ENCODE measurements around the gene DNTT.

DNTT gene

DNA sequence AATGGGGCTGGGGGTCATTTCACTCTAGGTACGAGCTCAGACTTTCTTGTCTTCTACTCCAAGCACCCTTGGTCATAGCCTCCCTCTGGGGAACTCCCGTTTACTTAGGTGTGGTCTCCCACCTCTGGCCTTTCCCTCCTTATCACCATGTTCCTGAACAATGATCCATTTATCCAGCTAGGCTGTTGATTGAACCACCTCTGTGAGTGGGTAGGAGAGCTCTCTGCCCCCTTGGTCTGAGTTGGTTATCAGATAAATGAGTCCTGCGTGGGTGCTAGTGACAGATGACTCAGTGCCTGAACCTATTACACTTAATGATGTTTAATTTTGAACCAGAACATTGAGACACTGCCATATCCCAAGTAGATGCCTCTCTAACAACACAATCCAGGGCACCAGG is 42.3 kb upstream of the DNTT start:
- DNase-seq (ENCODE audit: low read depth, low spot score) = no peak
- Histone ChIP-seq H3K9ac (ENCODE audit: insufficient read length, low read depth) (no peak overlapping the region), H3K4me1 (ENCODE audit: insufficient read depth, insufficient read length) (peaks cover 2% of the 10 kb centered on the region), H3K4me3 (ENCODE audit: insufficient read length, low read depth) (no peak overlapping the region), H3K9me3 (ENCODE audit: insufficient read depth, low read length) (no peaks in the 10 kb centered on the region), H3K27me3 (ENCODE audit: insufficient read depth, insufficient read length) (no peaks in the 10 kb centered on the region), H3K36me3 (ENCODE audit: insufficient read depth, insufficient read length, low read length) (no peaks in the 10 kb centered on the region)
- TF ChIP-seq YY1 (IDR thresholded peaks at IDR 0.05; ENCODE audit: insufficient read depth, insufficient read length) = no peak

DNA sequence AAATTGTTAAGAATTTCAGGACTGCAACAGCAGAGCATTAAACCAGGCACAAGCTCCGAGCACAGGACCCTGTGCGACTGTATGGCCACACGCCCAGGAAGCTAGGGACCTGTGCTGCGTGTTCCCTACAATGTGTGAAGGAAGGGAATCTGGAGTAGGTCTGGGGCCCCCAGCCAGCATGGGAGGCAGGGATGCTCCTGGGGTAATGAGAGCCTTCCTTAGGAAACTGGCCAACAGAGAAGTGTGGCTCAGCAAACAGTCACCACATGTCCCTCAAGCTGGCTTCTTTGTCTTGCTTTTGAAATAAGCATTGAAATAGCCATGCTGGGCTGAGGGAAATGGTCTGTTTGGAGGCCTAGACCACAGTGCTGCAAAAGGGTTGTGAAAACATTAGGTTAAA is 41.1 kb upstream of the DNTT start:
- DNase-seq (ENCODE audit: low read depth, low spot score) = no peak
- Histone ChIP-seq H3K4me1 (ENCODE audit: insufficient read depth, insufficient read length) (peaks cover 2% of the 10 kb centered on the region), H3K27me3 (ENCODE audit: insufficient read depth, insufficient read length) (no peaks in the 10 kb centered on the region), H3K9me3 (ENCODE audit: insufficient read depth, low read length) (no peaks in the 10 kb centered on the region), H3K36me3 (ENCODE audit: insufficient read depth, insufficient read length, low read length) (no peaks in the 10 kb centered on the region), H3K4me3 (ENCODE audit: insufficient read length, low read depth) (no peak overlapping the region), H3K9ac (ENCODE audit: insufficient read length, low read depth) (no peak overlapping the region)
- no peak for TF ChIP-seq ZNF274 (IDR thresholded peaks at IDR 0.05; ENCODE audit: low read depth, low read length)
- no peak for TF ChIP-seq YY1 (IDR thresholded peaks at IDR 0.05; ENCODE audit: insufficient read depth, insufficient read length)
- TF ChIP-seq SUZ12 (IDR thresholded peaks at IDR 0.05; ENCODE audit: extremely low read depth, insufficient read depth, insufficient read length) = no peak

DNA sequence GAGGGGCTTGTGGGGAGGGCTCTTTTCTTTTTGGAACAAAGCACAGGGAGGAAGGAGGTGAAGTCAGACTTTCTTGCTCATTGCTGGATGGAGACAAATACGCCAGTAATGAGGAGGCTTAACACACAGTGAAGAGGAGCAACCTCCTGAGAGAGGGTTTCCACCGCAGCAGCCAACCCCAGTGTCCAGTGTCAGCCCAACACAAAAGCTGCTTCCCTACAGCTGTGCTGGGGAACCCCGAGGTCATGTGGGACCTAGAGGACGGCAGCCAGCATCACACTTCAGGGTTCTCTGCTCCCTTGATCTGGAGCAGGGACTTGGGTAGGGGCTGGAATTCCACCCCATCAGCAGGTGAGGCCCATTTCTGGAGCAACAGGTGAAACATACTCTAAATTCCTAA is 40.6 kb upstream of the DNTT start:
- no peak for TF ChIP-seq YY1 (IDR thresholded peaks at IDR 0.05; ENCODE audit: insufficient read depth, insufficient read length)
- Histone ChIP-seq H3K4me3 (ENCODE audit: insufficient read length, low read depth) (no peak overlapping the region), H3K9me3 (ENCODE audit: insufficient read depth, low read length) (no peaks in the 10 kb centered on the region), H3K27me3 (ENCODE audit: insufficient read depth, insufficient read length) (no peaks in the 10 kb centered on the region), H3K9ac (ENCODE audit: insufficient read length, low read depth) (no peak overlapping the region), H3K4me1 (ENCODE audit: insufficient read depth, insufficient read length) (peaks cover 2% of the 10 kb centered on the region), H3K36me3 (ENCODE audit: insufficient read depth, insufficient read length, low read length) (no peaks in the 10 kb centered on the region)
- no peak for DNase-seq (ENCODE audit: low read depth, low spot score)

DNA sequence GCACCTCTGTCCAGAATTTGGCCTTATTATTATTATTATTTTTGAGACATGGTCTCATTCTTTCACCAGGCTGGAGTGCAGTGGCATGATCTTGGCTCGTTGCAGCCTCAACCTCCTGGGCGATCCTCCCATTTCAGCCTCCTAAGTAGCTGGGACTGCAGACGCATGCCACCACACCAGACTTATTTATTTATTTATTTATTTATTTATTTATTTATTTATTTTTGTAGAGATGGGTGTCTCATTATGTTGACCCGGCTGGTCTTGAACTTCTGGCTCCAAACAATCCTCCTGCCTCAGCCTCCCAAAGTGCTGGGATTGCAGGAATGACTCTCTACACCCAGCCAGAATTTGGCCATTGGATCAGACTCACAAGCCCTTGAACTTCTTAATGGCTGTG is 39.3 kb upstream of the DNTT start:
- Histone ChIP-seq H3K27me3 (ENCODE audit: insufficient read depth, insufficient read length) (no peaks in the 10 kb centered on the region), H3K36me3 (ENCODE audit: insufficient read depth, insufficient read length, low read length) (no peaks in the 10 kb centered on the region), H3K4me1 (ENCODE audit: insufficient read depth, insufficient read length) (peaks cover 2% of the 10 kb centered on the region), H3K9me3 (ENCODE audit: insufficient read depth, low read length) (no peaks in the 10 kb centered on the region), H3K4me3 (ENCODE audit: insufficient read length, low read depth) (no peak overlapping the region), H3K9ac (ENCODE audit: insufficient read length, low read depth) (no peak overlapping the region)
- TF ChIP-seq ZNF274 (IDR thresholded peaks at IDR 0.05; ENCODE audit: low read depth, low read length) = no peak
- DNase-seq (ENCODE audit: low read depth, low spot score) = no peak

DNA sequence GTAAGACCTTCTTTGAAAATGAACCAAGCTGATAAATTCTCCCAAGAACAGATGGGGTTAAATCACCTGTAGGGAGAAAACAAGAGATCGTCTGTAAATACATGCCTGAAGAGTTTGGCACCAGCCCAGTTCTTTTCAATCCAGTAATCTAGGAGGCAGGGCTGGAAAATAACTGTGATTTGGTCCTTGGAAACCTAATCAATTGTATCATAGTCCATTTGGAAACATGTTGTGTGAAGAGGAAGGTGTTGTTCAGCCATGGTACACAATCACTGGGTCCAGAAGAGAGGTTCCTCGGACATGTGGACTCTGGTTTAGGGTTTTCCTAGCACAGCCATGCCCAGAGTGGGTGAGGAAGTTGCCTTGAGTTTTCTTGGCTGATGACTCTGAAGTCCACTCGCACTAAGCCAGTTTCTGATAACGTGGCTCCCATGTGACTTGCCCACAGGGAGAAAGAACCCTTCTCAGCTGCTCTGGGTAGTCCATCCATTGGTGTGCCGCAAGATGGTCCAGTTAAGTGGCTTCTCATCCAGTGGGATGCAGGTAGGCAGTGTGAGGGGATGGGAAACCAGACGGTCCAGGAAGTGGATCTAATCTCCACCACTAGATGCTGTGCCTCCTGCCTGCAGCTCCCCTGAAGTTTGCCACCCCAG is 38.0 kb upstream of the DNTT start:
- peaks cover 2% of the 10 kb centered on the region for H3K4me1 ChIP-seq (ENCODE audit: insufficient read depth, insufficient read length)
- no peak for DNase-seq (ENCODE audit: low read depth, low spot score)
- no peak for TF ChIP-seq SUZ12 (IDR thresholded peaks at IDR 0.05; ENCODE audit: extremely low read depth, insufficient read depth, insufficient read length)
- no peak for TF ChIP-seq YY1 (IDR thresholded peaks at IDR 0.05; ENCODE audit: insufficient read depth, insufficient read length)
- no peak for TF ChIP-seq ZNF274 (IDR thresholded peaks at IDR 0.05; ENCODE audit: low read depth, low read length)

DNA sequence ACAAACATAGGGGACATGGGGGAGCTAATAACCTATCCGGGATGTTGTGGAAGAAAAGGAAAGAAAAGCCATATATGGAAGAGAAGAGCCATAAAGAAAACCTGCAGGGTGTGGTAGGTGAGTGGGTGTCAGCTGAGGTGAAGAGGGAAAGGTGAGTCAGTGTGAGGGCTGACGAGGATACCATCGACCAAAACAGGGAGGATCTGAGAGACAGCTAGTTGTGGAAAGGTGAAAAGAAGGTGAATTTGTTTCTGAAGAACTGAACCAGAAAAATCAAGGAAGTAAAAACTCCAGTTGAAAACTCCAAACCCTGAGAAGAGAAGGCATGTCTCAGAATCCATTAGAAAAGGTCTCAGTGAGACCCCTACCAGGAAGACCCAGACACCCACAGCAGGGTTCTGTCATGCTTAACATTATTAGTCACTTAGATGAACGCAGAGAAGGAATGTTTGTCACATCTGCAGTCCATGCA is 37.0 kb upstream of the DNTT start:
- no peak overlapping the region for H3K9ac ChIP-seq (ENCODE audit: insufficient read length, low read depth)
- H3K36me3 ChIP-seq (ENCODE audit: insufficient read depth, insufficient read length, low read length) = no peaks in the 10 kb centered on the region
- TF ChIP-seq YY1 (IDR thresholded peaks at IDR 0.05; ENCODE audit: insufficient read depth, insufficient read length) = no peak
- no peak for TF ChIP-seq ZNF274 (IDR thresholded peaks at IDR 0.05; ENCODE audit: low read depth, low read length)
- TF ChIP-seq SUZ12 (IDR thresholded peaks at IDR 0.05; ENCODE audit: extremely low read depth, insufficient read depth, insufficient read length) = no peak
- DNase-seq (ENCODE audit: low read depth, low spot score) = no peak
- H3K9me3 ChIP-seq (ENCODE audit: insufficient read depth, low read length) = no peaks in the 10 kb centered on the region
- peaks cover 2% of the 10 kb centered on the region for H3K4me1 ChIP-seq (ENCODE audit: insufficient read depth, insufficient read length)
- H3K27me3 ChIP-seq (ENCODE audit: insufficient read depth, insufficient read length) = no peaks in the 10 kb centered on the region
- H3K4me3 ChIP-seq (ENCODE audit: insufficient read length, low read depth) = no peak overlapping the region

More for the DNA sequence above, 38.0 kb upstream of the DNTT start:
- Histone ChIP-seq H3K27me3 (ENCODE audit: insufficient read depth, insufficient read length) (no peaks in the 10 kb centered on the region), H3K9me3 (ENCODE audit: insufficient read depth, low read length) (no peaks in the 10 kb centered on the region), H3K36me3 (ENCODE audit: insufficient read depth, insufficient read length, low read length) (no peaks in the 10 kb centered on the region), H3K9ac (ENCODE audit: insufficient read length, low read depth) (no peak overlapping the region), H3K4me3 (ENCODE audit: insufficient read length, low read depth) (no peak overlapping the region)

DNA sequence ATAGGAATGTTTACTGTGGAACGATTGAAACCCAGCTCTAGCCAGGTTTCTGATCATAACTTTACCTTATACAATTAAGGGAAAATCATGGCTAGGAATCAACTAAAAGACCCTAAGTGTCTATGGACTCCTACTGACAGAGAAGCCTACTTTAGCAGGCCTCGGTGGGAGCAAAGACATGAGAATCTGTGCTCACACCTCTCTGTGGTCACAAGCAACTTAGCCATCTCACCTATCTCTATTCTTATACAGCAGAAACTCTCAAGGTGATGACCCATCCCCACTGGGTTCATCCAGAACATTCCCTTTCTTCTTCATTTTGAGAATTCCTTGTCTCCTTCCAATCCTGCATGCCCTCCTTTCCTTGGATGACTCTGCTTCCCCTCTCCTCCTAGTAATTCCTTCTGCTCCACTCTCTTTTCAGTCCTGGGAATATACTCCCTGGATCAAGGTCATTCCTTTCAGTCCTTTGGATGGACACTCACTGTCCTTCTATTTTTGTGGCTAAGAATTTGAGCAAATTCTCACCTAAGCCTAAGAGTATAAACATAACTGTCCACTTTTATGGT is 35.8 kb upstream of the DNTT start:
- DNase-seq (ENCODE audit: low read depth, low spot score) = no peak
- H3K9ac ChIP-seq (ENCODE audit: insufficient read length, low read depth) = no peak overlapping the region
- no peaks in the 10 kb centered on the region for H3K4me1 ChIP-seq (ENCODE audit: insufficient read depth, insufficient read length)
- H3K36me3 ChIP-seq (ENCODE audit: insufficient read depth, insufficient read length, low read length) = no peaks in the 10 kb centered on the region
- TF ChIP-seq SUZ12 (IDR thresholded peaks at IDR 0.05; ENCODE audit: extremely low read depth, insufficient read depth, insufficient read length) = no peak
- TF ChIP-seq ZNF274 (IDR thresholded peaks at IDR 0.05; ENCODE audit: low read depth, low read length) = no peak
- TF ChIP-seq YY1 (IDR thresholded peaks at IDR 0.05; ENCODE audit: insufficient read depth, insufficient read length) = no peak
- no peak overlapping the region for H3K4me3 ChIP-seq (ENCODE audit: insufficient read length, low read depth)
- no peaks in the 10 kb centered on the region for H3K9me3 ChIP-seq (ENCODE audit: insufficient read depth, low read length)
- H3K27me3 ChIP-seq (ENCODE audit: insufficient read depth, insufficient read length) = no peaks in the 10 kb centered on the region

All from NT2/D1 (cell line).